OCI-LY7 (cell line): ENCODE data around the gene ALOXE3. TPM values are rescaled to one million over a fixed set of nuclear protein-coding genes. Genes with fewer than 3 reads are reported as not detected.

ENCODE experiments used
- BruUV-seq: library from RNA; stranded (reverse); fragments of 400-500 nt; replicated peaks from 2 replicates; lab custom pipeline; 2021; lab: Mats Ljungman, UMichigan
- CTCF ChIA-PET: fragments of 300-600 bp; sonication (Branson Sonifier 250); formaldehyde crosslinking; loops from one replicate; lab custom pipeline; 2022; ENCODE audit warnings: antibody characterized with exemption; ENCODE audit not compliant: unreplicated experiment; lab: Charles Lee
- POLR2A ChIA-PET: fragments of 300-600 bp; sonication (Branson Sonifier 250); formaldehyde crosslinking; loops from one replicate; lab custom pipeline; 2022; ENCODE audit warnings: antibody characterized with exemption; lab: Charles Lee
- DNase-seq: peaks from one replicate; pipeline ENCODE4 v3.0.0-alpha.2; 2015; ENCODE audit warnings: low spot score
- H2AFZ ChIP-seq: fragments of 200-600 bp; sonication (generic), shearing (Covaris generic); 2 replicates; pipeline ENCODE4 v1.6.1; 2014; ENCODE audit warnings: mild to moderate bottlenecking, antibody characterized with exemption, low read length, moderate library complexity
- H3K27ac ChIP-seq: fragments of 200-600 bp; sonication (generic); 2 replicates; pipeline ENCODE4 v1.5.1; 2014; ENCODE audit warnings: mixed run types, low read depth, mild to moderate bottlenecking, moderate library complexity, low read length, inconsistent platforms; ENCODE audit not compliant: poor library complexity, severe bottlenecking
- H3K36me3 ChIP-seq: fragments of 200-600 bp; sonication (generic); 2 replicates; pipeline ENCODE4 v1.6.1; 2014; ENCODE audit warnings: mild to moderate bottlenecking, antibody characterized with exemption, low read length, moderate library complexity, mixed read lengths; ENCODE audit not compliant: insufficient read depth
- H3K4me1 ChIP-seq: fragments of 200-600 bp; sonication (generic); 2 replicates; pipeline ENCODE4 v1.5.1; 2014; ENCODE audit warnings: mild to moderate bottlenecking, low read length; ENCODE audit not compliant: insufficient read depth, poor library complexity, severe bottlenecking
- H3K4me2 ChIP-seq: fragments of 200-600 bp; sonication (generic); 2 replicates; pipeline ENCODE4 v1.6.1; 2014; ENCODE audit warnings: mild to moderate bottlenecking, low read length
- H3K4me3 ChIP-seq: fragments of 200-600 bp; sonication (generic); 2 replicates; pipeline ENCODE4 v1.5.1; 2014; ENCODE audit warnings: mild to moderate bottlenecking, low read depth, low read length; ENCODE audit not compliant: poor library complexity, severe bottlenecking
- H3K79me2 ChIP-seq: fragments of 200-600 bp; sonication (generic); 2 replicates; pipeline ENCODE4 v1.6.1; 2016; ENCODE audit warnings: low read depth, mild to moderate bottlenecking, low read length, moderate library complexity, mixed read lengths; ENCODE audit not compliant: insufficient read depth
- H3K9me2 ChIP-seq: fragments of 200-600 bp; sonication (generic); 2 replicates; pipeline ENCODE4 v1.6.1; 2016; ENCODE audit warnings: mild to moderate bottlenecking, low read length, mixed read lengths; ENCODE audit not compliant: insufficient read depth
- H3K9me3 ChIP-seq: fragments of 200-600 bp; sonication (generic); 2 replicates; pipeline ENCODE4 v1.6.1; 2014; ENCODE audit warnings: mild to moderate bottlenecking, mixed run types, low read length, mixed read lengths
- H4K20me1 ChIP-seq: fragments of 200-600 bp; sonication (generic); 2 replicates; pipeline ENCODE4 v1.6.1; 2014; ENCODE audit warnings: mild to moderate bottlenecking, antibody characterized with exemption, low read length, moderate library complexity, mixed read lengths; ENCODE audit not compliant: insufficient read depth
- CTCF ChIP-seq: fragments of 200-600 bp; sonication (generic); conservative IDR thresholded peaks from 2 replicates; pipeline ENCODE4 v1.5.1; 2014; ENCODE audit warnings: mild to moderate bottlenecking, antibody characterized with exemption, low read length, moderate library complexity, mixed read lengths
- EZH2phosphoT487 ChIP-seq: fragments of 200-600 bp; sonication (generic); IDR thresholded peaks from 2 replicates; pipeline ENCODE4 v1.6.1; 2018; ENCODE audit warnings: low read depth, borderline replicate concordance, mild to moderate bottlenecking, mixed run types, antibody characterized with exemption, low read length, moderate library complexity, mixed read lengths
- intact Hi-C: fragments of 100-400 bp; cut with micrococcal nuclease; formaldehyde crosslinking; loops from one replicate; pipeline ENCODE4 v1.10.0; 2022; ENCODE audit not compliant: unreplicated experiment
- total RNA-seq, 2 experiments: library from RNA; depleted of rRNA in 1 of 2; stranded (reverse); fragments of >200 nt in 1 of 2; shearing (Covaris generic) in 1 of 2; gene quantifications; 2 replicates each; pipeline ENCODE4 v1.2.3, GENCODE V29; 2014 to 2022

Gene ALOXE3
- total RNA-seq, 2 experiments from 2014 or later, result 0.10 TPM; not detected in 1

- H3K4me3 ChIP-seq, result no peak overlapping the region
- no peak for DNase-seq
- intact Hi-C loops, result no loop called here
- H3K4me1 ChIP-seq, result peaks cover 22% of the 10 kb centered on the region
- no peaks in the 10 kb centered on the region for H3K9me3 ChIP-seq
- H2AFZ ChIP-seq, result no peak overlapping the region
- no peaks in the 10 kb centered on the region for H4K20me1 ChIP-seq
- no peak overlapping the region for H3K4me2 ChIP-seq
- BruUV-seq, result no TSS peak
- TF ChIP-seq CTCF (no peak), EZH2phosphoT487 (no peak)
- H3K79me2 ChIP-seq, result no peaks in the 10 kb centered on the region
- POLR2A ChIA-PET, result interaction anchor here (1.6 kb wide), 1 partner anchor 10 kb away, joined by 6 read pairs; no protein-coding TSS in a partner anchor
- H3K27ac ChIP-seq, result no peak overlapping the region
- H3K9me2 ChIP-seq, result no peaks in the 10 kb centered on the region
- H3K36me3 ChIP-seq, result no peaks in the 10 kb centered on the region
- CTCF ChIA-PET, result interaction anchor here (1.3 kb wide), 1 partner anchor 14 kb away, joined by 3 read pairs; no protein-coding TSS in a partner anchor
These were observed 30.4 kb downstream of the ALOXE3 start for GRCh38 chr17:8087952-8088230.

GRCh38 chr17:8087075-8087951 lies 31.0 kb downstream of the ALOXE3 start, which contains the start of gene ALOX12B:
Gene ALOX12B, minus strand, starts transcription at chr17:8087716. Its CDS starts 274 bp downstream, at chr17:8087442.
- no peak within 1 kb of the TSS for H3K27ac ChIP-seq
- DNase-seq, result no peak
- H3K4me1 ChIP-seq, result peaks cover 22% of the 10 kb centered on the region
- no peaks in the 10 kb centered on the region for H3K79me2 ChIP-seq
- H4K20me1 ChIP-seq, result no peaks in the 10 kb centered on the region
- H2AFZ ChIP-seq, result no peak within 1 kb of the TSS
- TF ChIP-seq CTCF (no peak), EZH2phosphoT487 (no peak)
- H3K4me2 ChIP-seq, result no peak within 1 kb of the TSS
- H3K4me3 ChIP-seq, result no peak within 1 kb of the TSS
- intact Hi-C loops, result no loop called here
- H3K36me3 ChIP-seq, result no peaks in the 10 kb centered on the region
- no peaks in the 10 kb centered on the region for H3K9me2 ChIP-seq
- POLR2A ChIA-PET, result interaction anchor here (1.6 kb wide), 1 partner anchor 9 kb away, joined by 6 read pairs; no protein-coding TSS in a partner anchor
- CTCF ChIA-PET, result interaction anchor here (1.3 kb wide), 1 partner anchor 13 kb away, joined by 3 read pairs; no protein-coding TSS in a partner anchor
- no TSS peak for BruUV-seq
- H3K9me3 ChIP-seq, result no peaks in the 10 kb centered on the region

- BruUV-seq, result no TSS peak
- Histone ChIP-seq H3K4me3 (no peak overlapping the region), H3K9me2 (no peaks in the 10 kb centered on the region), H2AFZ (no peak overlapping the region), H3K79me2 (no peaks in the 10 kb centered on the region), H3K4me1 (peaks cover 6% of the 10 kb centered on the region), H3K27ac (no peak overlapping the region), H3K9me3 (no peaks in the 10 kb centered on the region), H3K4me2 (no peak overlapping the region), H4K20me1 (no peaks in the 10 kb centered on the region), H3K36me3 (0 out of 2 replicates have a peak, but pooled peaks cover 8% of the 10 kb centered on the region)
- intact Hi-C loops, result no loop called here
- no peak for TF ChIP-seq CTCF
- no peak for TF ChIP-seq EZH2phosphoT487
- CTCF ChIA-PET, result interaction anchor here (1.2 kb wide), 1 partner anchor 9 kb away, joined by 3 read pairs; no protein-coding TSS in a partner anchor
- no peak for DNase-seq
- POLR2A ChIA-PET, result interaction anchor here (0.5 to 1.2 kb wide), 2 partner anchors 67 to 282 kb away, joined by 3 read pairs; no protein-coding TSS in a partner anchor
These were observed 34.1 kb downstream of the ALOXE3 start for GRCh38 chr17:8084250-8084649.
